Measurements from ENCODE around the gene AKR1C4.
"Not testable (repeated sequence)": the region's sequence is repeated elsewhere in the genome, so short reads cannot be mapped to it uniquely, and the experiment has no call there.

GRCh38 chr10:5222942-5223341 lies 26.3 kb downstream of the AKR1C4 start:
- not testable (repeated sequence) for TF ChIP-seq CTCF (conservative IDR thresholded peaks at IDR 0.05; ENCODE audit: low read length); EZH2phosphoT487 (IDR thresholded peaks at IDR 0.05; ENCODE audit: borderline replicate concordance)
